Measurements from ENCODE around the gene SEC16B.

GRCh38 chr1:178010674-178011464 is 41.0 kb upstream of the SEC16B start:
- TF ChIP-seq SMC3 (IDR thresholded peaks at IDR 0.05; ENCODE audit: low read length) = no peak
- TF ChIP-seq ZNF280B (CRISPR knock-in tag; IDR thresholded peaks at IDR 0.05; ENCODE audit: borderline replicate concordance) = no peak
- TF ChIP-seq NFYB (CRISPR knock-in tag; IDR thresholded peaks at IDR 0.05) = no peak
- TF ChIP-seq ZNF841 (CRISPR knock-in tag; IDR thresholded peaks at IDR 0.05; ENCODE audit: borderline replicate concordance) = no peak
- TF ChIP-seq ARNT (IDR thresholded peaks at IDR 0.05) = no peak
- TF ChIP-seq MEF2D (CRISPR knock-in tag; IDR thresholded peaks at IDR 0.05) = no peak
- TF ChIP-seq HDAC2 (CRISPR knock-in tag; IDR thresholded peaks at IDR 0.05) = no peak
- TF ChIP-seq ATF7-NPFF (CRISPR knock-in tag; IDR thresholded peaks at IDR 0.05; ENCODE audit: low read depth) = no peak
- no peak for TF ChIP-seq ZNF550 (CRISPR knock-in tag; IDR thresholded peaks at IDR 0.05; ENCODE audit: borderline replicate concordance)
- TF ChIP-seq ZSCAN30 (CRISPR knock-in tag; IDR thresholded peaks at IDR 0.05) = no peak
- TF ChIP-seq SRF (IDR thresholded peaks at IDR 0.05; ENCODE audit: low read depth, low read length) = no peak
- no peak for TF ChIP-seq FIP1L1 (IDR thresholded peaks at IDR 0.05; ENCODE audit: borderline replicate concordance, insufficient read depth, low read depth, low read length)
- TF ChIP-seq FOXK2 (IDR thresholded peaks at IDR 0.05) = no peak
- no peak for TF ChIP-seq POLR2AphosphoS5 (IDR thresholded peaks at IDR 0.05; ENCODE audit: low read depth, low read length)

Measured in HepG2 (cell line).